HuH-7.5 (cell line): ENCODE measurements around the gene PAQR5.
"Not testable (repeated sequence)": the region's sequence is repeated elsewhere in the genome, so short reads cannot be mapped to it uniquely, and the experiment has no call there.

Source experiments
- DNase-seq: peaks from one replicate; pipeline ENCODE4 v3.0.0; 2011; ENCODE audit warnings: low spot score

Gene PAQR5, protein sequence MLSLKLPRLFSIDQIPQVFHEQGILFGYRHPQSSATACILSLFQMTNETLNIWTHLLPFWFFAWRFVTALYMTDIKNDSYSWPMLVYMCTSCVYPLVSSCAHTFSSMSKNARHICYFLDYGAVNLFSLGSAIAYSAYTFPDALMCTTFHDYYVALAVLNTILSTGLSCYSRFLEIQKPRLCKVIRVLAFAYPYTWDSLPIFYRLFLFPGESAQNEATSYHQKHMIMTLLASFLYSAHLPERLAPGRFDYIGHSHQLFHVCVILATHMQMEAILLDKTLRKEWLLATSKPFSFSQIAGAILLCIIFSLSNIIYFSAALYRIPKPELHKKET

GRCh38 chr15:69298697-69299441 lies at the start of gene PAQR5:
PAQR5 (plus strand) TSS chr15:69298912; CDS start chr15:69360081, 61,169 bp downstream.
- DNase-seq: peak; percentile 85

DNA sequence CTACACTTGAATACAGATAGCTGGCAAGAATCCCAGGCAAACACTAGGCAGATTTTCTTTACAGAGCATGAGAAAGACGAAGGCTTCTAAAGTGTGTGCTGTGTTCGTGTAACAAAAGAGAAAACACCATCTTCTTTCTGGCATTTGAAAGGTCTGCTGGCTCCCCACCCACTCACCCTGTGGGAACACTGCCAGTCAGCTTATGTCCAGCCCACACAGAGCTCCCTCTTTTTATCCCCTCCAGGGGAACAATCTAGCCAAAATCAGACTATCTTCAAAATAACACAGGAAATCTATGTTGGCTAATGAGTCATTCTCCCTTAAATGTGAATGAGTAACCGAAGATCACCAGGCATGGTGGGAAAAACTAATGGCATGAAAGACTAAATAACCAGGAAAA lies 45.6 kb upstream of the PAQR5 start:
- DNase-seq: no peak

DNA sequence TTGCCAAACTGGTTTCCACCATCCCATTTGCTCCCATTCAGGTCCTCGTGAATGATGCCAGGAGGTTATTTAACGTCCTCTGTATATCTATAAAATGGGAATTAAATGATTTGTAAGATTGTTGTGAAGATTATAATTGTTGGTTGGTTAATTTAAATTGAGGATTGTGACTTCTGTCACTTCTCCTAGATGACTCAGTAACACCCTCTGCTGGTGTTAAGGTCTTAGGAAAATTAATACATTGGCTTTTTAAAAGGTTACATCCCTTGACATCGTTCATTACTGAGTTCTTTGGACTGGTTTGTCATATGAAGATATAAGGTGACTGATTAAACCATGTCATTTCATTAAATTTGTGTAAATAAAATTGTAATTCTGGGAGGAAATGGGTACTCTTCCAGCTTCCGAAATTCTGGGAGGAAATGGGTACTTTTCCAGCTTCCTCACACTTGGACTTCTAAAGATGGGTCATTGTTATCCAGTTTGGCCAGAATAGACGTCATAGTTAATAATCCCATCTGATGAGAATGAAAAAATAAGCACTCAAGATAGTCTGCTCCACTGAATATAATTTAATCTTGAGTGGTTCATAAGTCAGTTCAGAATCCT lies 33.3 kb upstream of the PAQR5 start:
- no peak for DNase-seq

DNA sequence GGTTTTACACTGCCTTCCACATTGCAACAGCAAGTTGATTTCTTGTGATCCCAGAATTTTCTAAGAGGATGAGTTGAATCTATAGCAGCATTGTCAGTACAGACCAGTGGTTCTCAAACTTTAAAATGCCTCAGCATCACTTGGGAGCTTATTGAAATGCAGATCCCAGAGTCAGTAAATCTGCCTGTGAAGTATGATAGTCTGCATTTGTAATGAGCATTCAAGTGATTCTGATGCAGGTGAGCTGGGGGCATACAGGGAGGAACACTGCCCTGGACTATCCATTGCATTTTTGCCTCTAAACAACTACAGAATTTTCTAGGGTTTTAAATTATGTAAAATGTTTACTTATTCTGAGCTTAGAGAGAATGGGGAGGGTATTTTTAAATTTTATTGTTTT lies 27.5 kb upstream of the PAQR5 start:
- DNase-seq: no peak

- DNase-seq: no peak
Measured at GRCh38 chr15:69272139-69272538, 26.6 kb upstream of the PAQR5 start.

GRCh38 chr15:69272891-69273290 lies 25.8 kb upstream of the PAQR5 start:
- no peak for DNase-seq

DNA sequence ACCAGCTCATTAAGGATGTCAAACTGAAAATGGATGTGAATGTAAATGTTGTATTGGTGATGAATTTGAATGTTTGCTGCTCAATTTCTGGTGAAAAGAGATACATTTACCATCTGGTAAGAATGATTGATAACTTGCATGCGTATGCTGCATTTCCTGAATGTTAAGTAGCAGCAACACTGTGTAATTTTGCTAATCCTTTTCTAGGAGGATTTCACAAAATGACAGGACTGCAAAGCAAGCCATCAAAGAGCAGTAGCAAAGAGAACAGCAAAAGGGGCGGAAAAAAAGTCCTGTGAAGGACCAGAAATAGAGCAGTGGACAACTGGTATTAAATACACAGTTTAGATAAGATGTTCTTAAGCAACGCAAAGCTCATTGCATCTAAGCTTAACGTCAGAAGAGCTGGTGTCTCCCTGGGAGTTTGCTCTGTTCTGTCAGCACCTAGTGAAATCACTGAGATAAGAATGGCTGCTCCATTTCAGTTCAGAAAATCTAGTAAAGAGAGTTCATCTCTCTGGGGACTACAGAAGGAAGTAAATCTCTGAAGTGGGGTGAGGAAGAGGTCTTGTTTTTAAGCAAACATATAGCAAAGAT lies 23.5 kb upstream of the PAQR5 start:
- no peak for DNase-seq

GRCh38 chr15:69275933-69276560 lies 22.7 kb upstream of the PAQR5 start:
- no peak for DNase-seq

DNA sequence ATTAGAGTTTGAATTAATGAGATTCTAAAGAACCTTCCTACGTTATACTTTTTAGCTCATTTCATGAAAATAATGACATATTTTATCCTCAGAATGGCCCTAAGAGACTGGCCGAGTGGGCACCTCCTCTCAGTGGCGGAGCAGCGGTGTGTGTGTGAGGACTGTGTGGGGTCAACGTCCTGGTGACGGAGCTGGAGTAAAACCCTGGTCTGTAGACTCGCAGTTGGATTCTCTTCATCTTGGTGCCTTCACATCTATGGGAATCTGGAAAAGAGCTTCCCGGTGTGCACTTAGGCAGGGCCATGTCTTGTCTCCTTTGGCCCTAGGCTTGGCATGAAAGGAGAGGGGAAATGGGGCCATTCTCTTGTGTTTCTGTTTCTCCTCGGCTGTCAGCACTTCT lies 21.4 kb upstream of the PAQR5 start:
- no peak for DNase-seq

- no peak for DNase-seq
Measured at GRCh38 chr15:69279636-69280035, 19.1 kb upstream of the PAQR5 start.

- DNase-seq: no peak
Measured at GRCh38 chr15:69280783-69281182, 17.9 kb upstream of the PAQR5 start.

DNA sequence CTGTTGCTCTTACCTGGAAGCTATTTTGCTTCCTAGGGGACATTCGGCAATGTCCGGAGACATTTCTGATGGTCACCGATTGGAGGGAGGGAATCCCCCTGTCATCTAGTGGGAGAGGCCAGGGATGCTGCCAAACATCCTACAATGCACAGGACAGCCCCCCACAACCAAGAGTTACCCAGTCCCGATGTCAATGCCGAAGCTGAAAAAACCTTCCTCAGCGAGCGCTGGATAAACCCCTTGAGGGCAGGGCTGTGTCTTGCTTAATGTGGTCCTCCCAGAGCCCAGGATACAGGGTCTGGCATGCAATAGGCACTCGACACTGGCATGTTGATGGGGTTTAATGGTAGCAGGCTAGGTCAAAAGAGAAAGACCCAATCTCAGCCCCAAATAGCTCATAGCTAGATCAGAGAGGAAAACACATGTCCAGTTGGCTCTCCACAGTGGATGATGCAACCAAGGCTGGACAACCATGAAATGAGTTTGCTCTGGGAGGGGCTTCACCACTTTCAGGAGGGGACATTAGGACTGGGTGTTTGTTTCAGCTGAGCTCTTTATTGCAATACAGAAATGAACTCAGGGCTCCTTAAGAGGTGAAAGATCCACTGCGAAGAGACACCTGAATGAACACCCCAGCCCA lies 16.5 kb upstream of the PAQR5 start:
- DNase-seq: no peak

GRCh38 chr15:69285834-69286233 lies 12.9 kb upstream of the PAQR5 start:
- DNase-seq: no peak

DNA sequence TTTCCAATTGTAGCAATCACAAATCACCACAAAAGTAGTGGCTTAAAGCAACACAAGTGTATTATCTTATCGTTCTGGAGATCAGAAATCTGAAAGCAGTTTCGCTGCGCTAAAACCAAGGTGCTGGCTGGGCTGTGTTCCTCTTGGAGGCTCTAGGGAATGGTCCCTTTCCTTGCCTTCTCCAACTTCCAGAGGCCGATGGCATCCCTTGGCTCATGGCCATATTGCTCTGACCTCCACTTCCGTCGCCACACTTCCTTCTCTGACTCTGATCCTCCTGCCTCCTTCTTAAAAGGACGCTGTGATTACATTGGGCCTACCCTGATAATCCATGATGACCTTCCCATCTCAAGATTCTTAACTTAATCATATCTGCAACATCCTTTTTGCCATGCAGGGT lies 10.7 kb upstream of the PAQR5 start:
- DNase-seq: no peak

DNA sequence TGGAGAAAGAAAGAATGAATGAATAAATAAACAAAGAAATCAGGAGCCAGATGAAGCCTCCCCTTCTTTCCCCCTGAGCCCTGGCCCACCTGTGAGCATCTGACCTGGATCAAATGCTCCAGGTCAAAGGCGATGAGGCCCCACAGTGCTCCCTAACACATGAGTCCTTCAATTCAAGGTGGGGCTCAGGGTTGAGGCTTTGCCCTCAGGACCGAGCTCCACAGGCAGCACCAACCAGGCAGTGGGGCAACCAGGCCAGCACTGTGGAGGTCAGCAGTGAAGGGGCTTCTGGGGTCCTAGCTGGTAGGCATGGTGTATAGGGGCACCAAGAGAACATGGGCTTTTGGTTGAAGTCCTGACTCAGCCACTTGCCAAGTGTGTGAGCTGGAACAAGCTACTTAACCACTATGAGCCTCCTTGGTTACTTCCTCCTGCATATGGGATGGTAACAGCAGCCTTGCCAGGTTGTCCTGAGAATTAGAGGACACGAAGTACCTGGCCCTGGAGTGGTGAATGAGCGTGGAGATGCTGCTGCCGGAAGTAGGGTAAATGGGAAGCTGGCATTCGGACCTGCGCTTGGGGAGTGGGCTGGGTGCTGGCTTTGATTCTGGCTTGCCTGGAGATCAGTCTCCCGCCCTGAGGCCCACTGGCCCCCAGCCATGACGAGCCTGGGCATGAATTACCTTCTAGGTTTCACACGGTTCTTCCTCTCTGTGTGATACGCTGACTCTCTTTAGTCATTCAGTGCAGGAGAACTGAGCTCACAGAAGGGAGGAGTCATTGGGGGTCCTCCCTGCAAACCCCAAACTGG lies 10.0 kb upstream of the PAQR5 start:
- no peak for DNase-seq

DNA sequence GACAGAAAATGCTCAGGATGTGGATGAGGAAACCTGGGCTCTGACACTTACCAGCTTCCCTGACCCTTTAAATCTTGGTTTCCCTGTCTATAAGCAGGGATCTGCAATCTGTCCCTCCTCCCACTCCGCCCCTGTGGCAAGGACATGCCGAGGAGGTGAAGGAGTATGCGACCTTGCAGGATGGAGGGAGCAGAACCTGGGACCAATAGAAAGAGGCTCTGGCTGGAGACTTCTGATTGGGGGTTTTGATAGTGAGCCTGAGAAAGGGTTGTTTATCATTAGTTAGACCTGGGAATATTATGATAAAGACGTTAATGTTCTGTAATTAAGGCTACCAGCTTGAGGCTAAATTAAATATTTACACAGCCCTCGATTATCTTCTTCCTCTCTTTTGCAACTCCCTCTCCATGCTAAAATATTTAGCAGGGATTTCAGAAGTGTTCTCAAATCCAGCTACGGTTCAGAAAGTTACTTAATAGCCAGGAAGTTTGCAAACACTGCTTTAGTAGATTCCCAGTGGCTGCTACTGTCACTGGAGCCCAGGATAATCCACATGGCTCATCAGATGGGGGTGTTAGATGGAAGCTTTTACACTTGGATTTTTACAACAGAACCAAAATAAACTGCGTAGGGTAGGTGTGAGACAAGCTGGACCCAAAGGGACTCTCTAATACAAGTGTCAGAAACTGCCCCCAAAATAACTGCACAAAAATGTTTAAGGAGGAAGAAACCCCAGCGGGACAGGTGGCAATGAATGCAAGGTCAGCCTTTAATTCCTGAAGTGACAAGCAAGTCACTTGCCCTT lies 9.2 kb upstream of the PAQR5 start:
- DNase-seq: no peak

DNA sequence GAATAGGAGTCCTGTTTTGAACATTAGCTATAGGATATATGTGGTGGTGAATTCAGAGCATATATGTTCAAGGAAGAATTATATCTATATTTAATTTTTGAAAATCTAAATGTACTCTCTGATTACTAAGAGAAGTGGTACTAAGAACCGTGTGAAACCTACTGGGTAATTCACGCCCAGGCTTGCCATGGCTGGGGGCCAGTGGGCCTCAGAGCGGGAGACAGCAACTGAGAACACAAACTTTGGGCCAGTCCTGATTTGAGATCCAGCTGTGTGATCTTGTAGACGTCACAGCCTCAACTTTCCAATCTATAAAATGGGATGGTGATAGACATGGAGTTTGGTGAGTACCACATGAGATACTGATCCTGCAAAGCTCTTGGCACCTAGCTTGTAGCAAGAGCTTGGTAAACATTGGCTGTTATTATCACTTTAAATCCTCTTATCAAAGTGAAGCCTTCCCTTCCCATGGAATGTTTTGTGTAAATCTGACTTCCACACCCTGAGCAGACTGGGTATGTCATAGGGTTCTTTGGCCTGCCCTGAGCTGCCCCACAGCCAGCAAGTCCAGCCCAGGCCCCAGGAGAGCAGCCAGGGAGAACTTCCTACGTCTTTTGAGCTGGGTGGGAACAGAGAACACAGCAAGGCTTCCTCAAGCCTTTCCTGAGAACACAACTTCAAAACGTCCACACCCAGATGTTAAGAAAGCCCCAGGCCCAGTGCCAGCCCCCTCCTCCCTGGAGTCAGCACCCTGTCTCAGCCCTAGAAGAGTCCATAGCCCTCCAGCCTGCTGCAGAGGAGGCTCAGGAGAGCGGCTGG lies 8.2 kb upstream of the PAQR5 start:
- no peak for DNase-seq

GRCh38 chr15:69291651-69292050 lies 7.1 kb upstream of the PAQR5 start:
- not testable (repeated sequence) for DNase-seq

DNA sequence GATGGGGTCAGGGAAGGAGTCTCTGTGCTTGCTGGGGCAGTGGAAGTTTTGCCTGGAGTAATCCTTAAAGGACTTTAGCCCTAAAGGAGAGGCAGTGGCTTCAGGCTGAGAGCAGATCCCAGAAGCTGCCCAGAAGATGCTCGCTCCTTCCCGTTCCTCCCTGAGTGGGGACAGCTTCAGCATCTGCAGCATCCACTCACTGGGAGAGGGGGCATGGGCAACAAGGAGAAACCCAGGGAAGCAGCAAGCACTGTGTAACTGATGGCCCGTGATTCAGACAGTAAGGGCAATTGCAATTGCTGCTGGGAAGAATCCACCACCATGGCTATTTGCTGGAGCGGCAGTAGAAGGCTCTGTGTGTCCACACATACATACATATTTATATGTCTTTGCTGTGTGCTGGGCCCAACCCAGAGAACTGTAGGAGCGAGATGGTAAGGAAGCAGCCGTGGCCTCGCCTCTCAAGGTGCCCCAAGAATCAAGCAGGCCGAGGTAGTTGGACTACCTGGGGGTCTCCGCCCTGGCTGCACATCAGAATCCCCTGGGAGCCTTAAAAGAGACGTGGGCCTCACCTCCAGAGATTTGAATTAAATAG lies 5.8 kb upstream of the PAQR5 start:
- no peak for DNase-seq
